HL-60 (cell line): ENCODE measurements around the gene HK1.

ENCODE experiments used
- CTCF ChIP-seq: IDR thresholded peaks from one replicate; pipeline ENCODE4 v1.5.1; 2011; ENCODE audit warnings: low read length, control low read depth, inconsistent platforms; ENCODE audit not compliant: insufficient read depth
- GABPA ChIP-seq: IDR thresholded peaks from 2 replicates; pipeline ENCODE4 v1.6.1; 2012; ENCODE audit warnings: low read depth

DNA sequence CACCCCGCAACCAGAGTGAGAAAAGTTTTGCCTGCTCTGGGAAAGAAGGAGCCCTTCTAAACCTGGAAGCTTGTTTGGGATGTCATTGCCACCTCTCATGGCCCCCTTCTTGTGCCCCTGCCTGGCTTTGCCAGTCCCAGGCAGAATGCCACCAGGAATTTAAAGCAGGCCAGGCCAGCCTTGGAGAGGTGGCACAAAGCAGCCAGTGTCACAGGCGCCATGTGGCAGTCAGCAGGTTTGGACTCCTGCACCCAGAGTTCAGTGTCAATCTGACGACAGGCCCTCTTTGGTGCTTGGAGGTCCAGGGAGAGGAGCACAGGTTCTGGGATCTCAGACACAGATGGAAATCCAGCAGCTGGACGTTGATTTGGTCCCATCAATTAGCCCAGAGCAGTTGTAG is 12.7 kb downstream of the HK1 start:
- TF ChIP-seq CTCF (no peak), GABPA (no peak)
